Measurements from ENCODE around the gene ARID3B.
"Not testable (repeated sequence)": the region's sequence is repeated elsewhere in the genome, so short reads cannot be mapped to it uniquely, and the experiment has no call there.

The ARID3B gene

GRCh38 chr15:74568594-74568993 is 27.6 kb downstream of the ARID3B start:
- no peak for DNase-seq

- DNase-seq: no peak
Measured at GRCh38 chr15:74569731-74570070, 28.7 kb downstream of the ARID3B start.

- no peak for DNase-seq
Measured at GRCh38 chr15:74571191-74571590, 30.2 kb downstream of the ARID3B start.

GRCh38 chr15:74573987-74574386 is 33.0 kb downstream of the ARID3B start:
- no peak for DNase-seq

GRCh38 chr15:74578496-74578994 is 37.5 kb downstream of the ARID3B start:
- no peak for DNase-seq

- DNase-seq: no peak
Measured at GRCh38 chr15:74579001-74579400, 38.0 kb downstream of the ARID3B start.

GRCh38 chr15:74580538-74581350 is 39.7 kb downstream of the ARID3B start:
- DNase-seq: no peak

- DNase-seq: no peak
Measured at GRCh38 chr15:74584204-74584603, 43.2 kb downstream of the ARID3B start.

GRCh38 chr15:74584779-74585178 is 43.8 kb downstream of the ARID3B start:
- DNase-seq: peak in 25 of 51 donors; percentile 7 to 63 (median 45)

- DNase-seq: no peak
Measured at GRCh38 chr15:74585191-74585590, 44.2 kb downstream of the ARID3B start.

- no peak for DNase-seq
Measured at GRCh38 chr15:74585857-74586256, 44.8 kb downstream of the ARID3B start.

- no peak for DNase-seq
Measured at GRCh38 chr15:74589826-74590225, 48.8 kb downstream of the ARID3B start.

- no peak for DNase-seq
Measured at GRCh38 chr15:74592222-74592621, 51.2 kb downstream of the ARID3B start.

GRCh38 chr15:74593122-74593521 is 52.1 kb downstream of the ARID3B start:
- DNase-seq: no peak

GRCh38 chr15:74594455-74594854 is 53.4 kb downstream of the ARID3B start:
- no peak for DNase-seq

GRCh38 chr15:74595271-74595670 is 54.3 kb downstream of the ARID3B start:
- DNase-seq: no peak

- DNase-seq: not testable (repeated sequence)
Measured at GRCh38 chr15:74596736-74597135, 55.7 kb downstream of the ARID3B start.

- not testable (repeated sequence) for DNase-seq
Measured at GRCh38 chr15:74597146-74597705, 56.2 kb downstream of the ARID3B start.

GRCh38 chr15:74598126-74598842 is 57.3 kb downstream of the ARID3B start:
- DNase-seq: peak; percentile 79 to 97 (median 93)

- peak in 1 of 51 donors; percentile 22 for DNase-seq
Measured at GRCh38 chr15:74599156-74599555, 58.1 kb downstream of the ARID3B start.

GRCh38 chr15:74603026-74603788 is 62.2 kb downstream of the ARID3B start:
- no peak for DNase-seq

Data from hypothalamus (tissue), 51 donors.